Immature natural killer cell (primary cell): ENCODE results near the gene APOOL. TPM values are rescaled to one million over a fixed set of nuclear protein-coding genes. Genes with fewer than 3 reads are reported as not detected.
"Not testable (repeated sequence)": the region's sequence is repeated elsewhere in the genome, so short reads cannot be mapped to it uniquely, and the experiment has no call there.

ENCODE experiments used
- DNase-seq, 3 donors: peaks; one replicate each; pipeline ENCODE4 v3.0.0; 2022; ENCODE audit warnings: mixed read lengths in 1 of 3
- H3K27ac Mint-ChIP-seq, 6 donors: one replicate each; pipeline ENCODE4 v1.8.0; 2020; ENCODE audit warnings: mixed read lengths in 6 of 6, mild to moderate bottlenecking in 5 of 6, inconsistent platforms in 4 of 6, moderate library complexity in 3 of 6
- H3K27me3 Mint-ChIP-seq, 3 donors: one replicate each; pipeline ENCODE4 v1.8.0; 2020 to 2021; ENCODE audit warnings: low read depth in 3 of 3, mild to moderate bottlenecking in 3 of 3, mixed read lengths in 3 of 3, moderate library complexity in 3 of 3, inconsistent platforms in 1 of 3
- H3K36me3 Mint-ChIP-seq, 3 donors: one replicate each; pipeline ENCODE4 v1.8.0; 2020; ENCODE audit warnings: mixed read lengths in 3 of 3, inconsistent platforms in 2 of 3, mild to moderate bottlenecking in 2 of 3
- H3K4me1 Mint-ChIP-seq, 2 donors: one replicate each; pipeline ENCODE4 v1.8.0; 2020; ENCODE audit warnings: inconsistent platforms in 2 of 2, mild to moderate bottlenecking in 2 of 2, mixed read lengths in 2 of 2, moderate library complexity in 1 of 2
- H3K4me3 Mint-ChIP-seq, 5 donors: one replicate each; pipeline ENCODE4 v1.8.0; 2020; ENCODE audit warnings: mild to moderate bottlenecking in 5 of 5, mixed read lengths in 5 of 5, inconsistent platforms in 3 of 5, moderate library complexity in 3 of 5
- H3K9me3 Mint-ChIP-seq, 6 donors: one replicate each; pipeline ENCODE4 v1.8.0; 2020; ENCODE audit warnings: mild to moderate bottlenecking in 6 of 6, mixed read lengths in 6 of 6, inconsistent platforms in 4 of 6, moderate library complexity in 3 of 6
- polyA plus RNA-seq, 3 donors: library from polyadenylated mRNA; unstranded; fragments of 300-500 nt; fragmentation: Illumina TruSeq; gene quantifications; one replicate each; pipeline ENCODE4 v1.2.3, GENCODE V29; 2021

APOOL gene
- polyA plus RNA-seq, 3 donors from 2014 or later: 0.74 to 4.8 (median 1.2) TPM

DNA sequence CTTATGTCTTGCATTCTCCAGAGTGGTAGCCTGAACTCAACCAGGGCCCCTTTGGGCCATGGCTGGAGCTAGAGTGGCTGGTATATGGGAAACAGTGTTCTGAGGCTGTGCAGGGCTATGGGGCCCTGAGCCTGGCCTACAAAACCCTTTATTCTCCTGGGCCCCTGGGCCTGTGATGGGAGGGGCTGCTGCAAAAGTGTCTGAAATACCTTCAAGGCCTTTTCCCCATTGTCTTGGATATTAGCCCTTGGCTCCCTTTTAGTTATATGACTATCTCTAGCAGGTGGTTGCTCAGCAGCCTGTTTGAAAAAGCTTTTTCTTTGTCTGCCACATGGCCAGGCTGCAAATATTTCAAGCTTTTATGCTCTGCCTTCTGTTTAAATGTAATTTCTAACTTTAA lies 22.5 kb downstream of the APOOL start:
- peaks cover 0 to 2% (median 0%) of the 10 kb centered on the region in 3 donors for H3K27me3 Mint-ChIP-seq
- no peak overlapping the region for H3K4me3 Mint-ChIP-seq
- H3K27ac Mint-ChIP-seq: no peak overlapping the region
- H3K36me3 Mint-ChIP-seq: no peaks in the 10 kb centered on the region
- no peak for DNase-seq
- H3K9me3 Mint-ChIP-seq: no peaks in the 10 kb centered on the region
- peaks cover 11 to 22% of the 10 kb centered on the region in 2 donors for H3K4me1 Mint-ChIP-seq

DNA sequence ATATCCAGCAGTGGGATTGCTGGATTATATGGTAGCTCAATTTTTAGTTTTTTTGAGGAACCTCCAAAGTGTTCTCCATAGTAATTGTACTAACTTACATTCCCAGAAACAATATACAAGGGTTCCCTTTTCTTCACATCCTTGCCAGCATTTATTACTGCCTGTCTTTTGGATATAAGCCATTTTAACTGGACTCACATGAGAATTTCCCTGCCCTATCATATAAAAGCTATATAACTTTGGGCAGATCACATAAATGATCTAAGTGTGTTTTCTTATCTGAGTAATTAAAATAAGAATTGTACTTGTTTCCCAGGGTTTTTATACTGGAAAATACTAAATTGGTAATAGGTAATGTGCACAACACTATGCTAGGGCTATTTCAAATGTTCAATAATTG lies 25.4 kb downstream of the APOOL start:
- Mint-ChIP-seq H3K4me3 (no peak overlapping the region), H3K27ac (no peak overlapping the region), H3K27me3 (peaks cover 0 to 2% (median 0%) of the 10 kb centered on the region in 3 donors), H3K9me3 (no peaks in the 10 kb centered on the region), H3K4me1 (peaks cover 11 to 27% of the 10 kb centered on the region in 2 donors), H3K36me3 (no peaks in the 10 kb centered on the region)
- no peak for DNase-seq

GRCh38 chrX:85031505-85031904 lies 27.8 kb downstream of the APOOL start:
- Mint-ChIP-seq H3K9me3 (no peaks in the 10 kb centered on the region), H3K4me3 (no peak overlapping the region), H3K4me1 (peaks cover 15 to 33% of the 10 kb centered on the region in 2 donors), H3K27me3 (peaks cover 0 to 2% (median 2%) of the 10 kb centered on the region in 3 donors), H3K36me3 (no peaks in the 10 kb centered on the region), H3K27ac (peak overlapping the region in 1 of 6 donors; percentile 0)
- DNase-seq: no peak

GRCh38 chrX:85037114-85037513 lies 33.4 kb downstream of the APOOL start:
- Mint-ChIP-seq H3K9me3 (peaks cover 2 to 17% (median 7%) of the 10 kb centered on the region in 6 donors), H3K27ac (no peak overlapping the region)
- DNase-seq: no peak

DNA sequence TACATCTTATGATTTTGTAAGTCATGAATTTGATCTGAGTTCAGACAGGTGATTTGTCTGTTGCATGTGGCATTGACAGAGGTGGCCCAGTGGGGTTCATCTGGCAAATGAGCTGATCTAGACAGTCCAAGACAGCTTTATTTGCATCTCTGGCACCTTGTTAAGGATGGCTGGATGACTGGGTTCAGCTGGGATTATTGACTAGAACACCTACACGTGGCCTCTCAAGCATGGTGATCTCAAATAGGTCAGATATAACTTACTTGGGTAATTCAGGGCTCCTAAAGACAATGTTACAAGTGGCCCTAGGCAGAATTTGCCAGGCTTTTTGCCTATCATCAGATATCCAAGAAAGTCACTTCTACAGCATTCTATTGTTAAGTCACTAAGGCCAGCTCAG lies 48.0 kb downstream of the APOOL start:
- no peak for DNase-seq
- Mint-ChIP-seq H3K36me3 (peaks cover 0 to under 1% (median 0%) of the 10 kb centered on the region in 3 donors), H3K4me3 (no peak overlapping the region), H3K27ac (no peak overlapping the region), H3K9me3 (no peaks in the 10 kb centered on the region), H3K4me1 (no peaks in the 10 kb centered on the region), H3K27me3 (peaks cover 0 to 5% (median 2%) of the 10 kb centered on the region in 3 donors)

More at GRCh38 chrX:85037114-85037513, 33.4 kb downstream of the APOOL start:
- H3K4me3 Mint-ChIP-seq: no peak overlapping the region
- peaks cover 0 to 13% (median 0%) of the 10 kb centered on the region in 3 donors for H3K36me3 Mint-ChIP-seq
- peaks cover 0 to 8% (median 2%) of the 10 kb centered on the region in 3 donors for H3K27me3 Mint-ChIP-seq
- peaks cover 5 to 18% of the 10 kb centered on the region in 2 donors for H3K4me1 Mint-ChIP-seq

DNA sequence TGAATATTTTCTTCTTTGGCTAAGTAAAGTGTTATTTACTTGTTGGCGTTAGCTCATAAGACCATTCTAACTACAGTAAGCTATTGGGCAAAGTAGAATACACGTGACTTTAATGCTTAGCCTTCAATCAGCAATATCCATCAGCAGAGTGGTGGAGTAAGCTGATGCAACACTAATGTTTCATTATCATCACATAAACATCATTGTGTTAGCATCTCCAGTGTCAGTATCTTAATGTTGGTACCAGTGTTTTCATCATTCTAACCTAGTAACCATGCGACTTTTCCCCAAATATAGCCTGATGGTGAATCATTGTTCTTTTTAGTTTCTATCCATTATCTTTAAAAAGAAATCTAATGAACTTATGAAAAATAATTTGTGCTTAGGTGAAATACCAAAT lies 48.5 kb downstream of the APOOL start:
- H3K27ac Mint-ChIP-seq: no peak overlapping the region
- peaks cover 0 to 4% (median 0%) of the 10 kb centered on the region in 3 donors for H3K36me3 Mint-ChIP-seq
- DNase-seq: no peak
- peaks cover 0 to 3% (median 2%) of the 10 kb centered on the region in 3 donors for H3K27me3 Mint-ChIP-seq
- H3K9me3 Mint-ChIP-seq: no peaks in the 10 kb centered on the region
- no peak overlapping the region for H3K4me3 Mint-ChIP-seq
- H3K4me1 Mint-ChIP-seq: no peaks in the 10 kb centered on the region

DNA sequence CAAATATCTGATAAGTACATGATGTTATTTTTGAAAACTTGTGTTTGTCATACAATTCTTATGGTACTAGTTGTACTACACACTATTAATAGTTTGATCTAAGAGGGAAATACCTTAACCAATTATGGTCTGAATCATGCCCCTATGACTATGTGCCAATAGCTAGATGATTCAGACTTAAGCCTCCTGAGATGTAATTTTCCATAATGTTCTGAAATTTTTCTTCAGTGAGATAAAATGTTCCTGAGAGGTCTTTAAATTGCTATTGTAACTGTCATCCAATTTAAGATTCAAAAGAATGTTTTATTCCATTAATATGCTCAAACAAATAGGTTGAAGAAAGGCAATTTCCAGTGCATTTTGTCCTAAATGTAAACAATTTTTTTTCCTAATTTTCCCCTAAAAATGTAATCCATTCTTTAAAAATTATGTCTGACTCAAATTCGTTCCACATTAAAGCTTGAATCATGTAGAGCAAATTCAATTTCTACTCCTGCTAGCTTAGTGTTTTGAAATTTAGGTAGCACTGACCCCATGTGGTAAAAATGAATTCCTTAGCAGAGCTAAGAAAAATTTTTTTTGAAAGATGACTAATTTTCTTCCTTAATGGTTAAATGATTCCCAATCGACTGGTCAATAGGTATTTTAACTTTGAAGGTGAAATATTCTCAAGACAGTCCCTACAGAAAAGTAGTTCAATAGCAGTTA lies 49.1 kb downstream of the APOOL start:
- Mint-ChIP-seq H3K4me3 (no peak overlapping the region), H3K36me3 (peaks cover 0 to 4% (median 0%) of the 10 kb centered on the region in 3 donors), H3K9me3 (no peaks in the 10 kb centered on the region), H3K27ac (no peak overlapping the region), H3K27me3 (peaks cover 0 to 3% (median 2%) of the 10 kb centered on the region in 3 donors), H3K4me1 (no peaks in the 10 kb centered on the region)
- no peak for DNase-seq

GRCh38 chrX:85065512-85066198 lies 62.0 kb downstream of the APOOL start:
- H3K27ac Mint-ChIP-seq: no peak overlapping the region
- H3K27me3 Mint-ChIP-seq: peaks cover under 1 to 3% (median 2%) of the 10 kb centered on the region in 3 donors
- H3K4me1 Mint-ChIP-seq: no peaks in the 10 kb centered on the region
- no peak for DNase-seq
- peaks cover 0 to 4% (median 0%) of the 10 kb centered on the region in 6 donors for H3K9me3 Mint-ChIP-seq
- H3K36me3 Mint-ChIP-seq: peaks cover 0 to 15% (median 7%) of the 10 kb centered on the region in 3 donors
- H3K4me3 Mint-ChIP-seq: no peak overlapping the region

GRCh38 chrX:85077247-85077646 lies 73.6 kb downstream of the APOOL start:
- not testable (repeated sequence) for DNase-seq, H3K4me1 Mint-ChIP-seq, H3K9me3 Mint-ChIP-seq, H3K27ac Mint-ChIP-seq, H3K4me3 Mint-ChIP-seq, H3K27me3 Mint-ChIP-seq
- peaks cover 0 to 12% (median 8%) of the 10 kb centered on the region in 3 donors for H3K36me3 Mint-ChIP-seq

DNA sequence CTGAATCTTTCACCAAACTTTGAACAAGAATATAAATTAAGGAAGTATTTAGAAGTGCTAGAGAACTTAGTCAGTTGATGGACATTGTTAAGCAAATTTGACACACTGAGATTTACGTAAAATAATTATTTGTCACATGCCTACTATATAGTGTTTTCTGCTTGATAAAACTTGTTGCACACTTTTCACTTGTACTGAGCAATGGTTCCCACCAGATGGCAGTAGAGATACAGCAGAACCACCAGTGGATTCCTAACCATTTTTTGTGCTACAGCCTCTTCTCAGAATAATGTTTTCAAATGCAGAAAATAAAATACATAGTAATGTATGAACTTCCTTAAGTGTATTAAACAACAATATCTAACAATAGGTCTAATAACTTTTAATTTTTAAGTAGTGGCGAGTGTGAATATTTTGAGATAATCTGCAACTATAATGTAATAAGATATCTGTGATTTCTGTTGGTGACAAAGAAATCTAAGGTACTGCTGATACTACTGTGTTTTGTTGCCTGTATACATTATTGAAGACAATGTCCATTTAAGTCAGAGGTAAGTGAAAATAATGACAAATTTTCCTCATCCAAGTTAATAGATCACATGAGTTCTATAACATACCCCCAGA lies 81.2 kb downstream of the APOOL start:
- DNase-seq: peak; percentile 3 to 36 (median 18)
- Mint-ChIP-seq H3K27ac (no peak overlapping the region), H3K36me3 (peaks cover 6 to 15% (median 12%) of the 10 kb centered on the region in 3 donors), H3K4me3 (no peak overlapping the region), H3K9me3 (no peaks in the 10 kb centered on the region), H3K27me3 (peaks cover 0 to 6% (median 6%) of the 10 kb centered on the region in 3 donors), H3K4me1 (no peaks in the 10 kb centered on the region)

- H3K9me3 Mint-ChIP-seq: no peaks in the 10 kb centered on the region
- no peak overlapping the region for H3K4me3 Mint-ChIP-seq
- H3K27ac Mint-ChIP-seq: no peak overlapping the region
These were observed 85.7 kb downstream of the APOOL start for GRCh38 chrX:85089321-85089840.

DNA sequence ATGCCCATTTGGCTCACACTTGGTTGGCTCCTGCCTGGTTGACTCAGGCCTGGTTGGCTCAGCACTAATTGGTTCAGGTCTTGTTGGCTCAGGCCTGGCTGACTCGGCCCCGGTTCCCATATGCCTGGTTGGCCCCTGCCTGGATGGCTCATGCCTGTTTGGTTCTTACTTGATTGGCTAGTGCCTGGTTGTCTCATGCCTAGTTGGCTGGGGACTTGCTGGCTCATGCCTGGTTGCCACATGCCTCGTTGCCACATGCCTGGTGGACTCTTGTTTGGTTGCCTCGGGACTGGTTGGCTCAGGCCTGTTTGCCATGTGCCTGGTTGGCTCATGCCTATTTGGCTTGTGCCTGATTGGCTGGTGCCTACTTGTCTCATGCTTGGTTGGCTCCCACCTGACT lies 103.7 kb downstream of the APOOL start:
- Mint-ChIP-seq H3K9me3 (peaks cover 0 to 2% (median 0%) of the 10 kb centered on the region in 6 donors), H3K36me3 (no peaks in the 10 kb centered on the region), H3K27ac (no peak overlapping the region), H3K4me1 (no peaks in the 10 kb centered on the region), H3K4me3 (no peak overlapping the region), H3K27me3 (peaks cover 0 to 2% (median 2%) of the 10 kb centered on the region in 3 donors)
- DNase-seq: no peak

More at GRCh38 chrX:85089321-85089840, 85.7 kb downstream of the APOOL start:
- H3K4me1 Mint-ChIP-seq: no peaks in the 10 kb centered on the region
- peaks cover 6 to 15% (median 10%) of the 10 kb centered on the region in 3 donors for H3K36me3 Mint-ChIP-seq
- DNase-seq: no peak
- peaks cover 0 to 11% (median 4%) of the 10 kb centered on the region in 3 donors for H3K27me3 Mint-ChIP-seq

GRCh38 chrX:85108165-85108564 lies 104.5 kb downstream of the APOOL start:
- H3K4me1 Mint-ChIP-seq: no peaks in the 10 kb centered on the region
- no peak for DNase-seq
- no peaks in the 10 kb centered on the region for H3K36me3 Mint-ChIP-seq
- H3K4me3 Mint-ChIP-seq: no peak overlapping the region
- peaks cover 0 to 2% (median 0%) of the 10 kb centered on the region in 6 donors for H3K9me3 Mint-ChIP-seq
- H3K27me3 Mint-ChIP-seq: peaks cover 0 to 2% (median 2%) of the 10 kb centered on the region in 3 donors
- H3K27ac Mint-ChIP-seq: no peak overlapping the region
